KOPT-K1 (cell line): ENCODE data around the gene RAI14.

Source experiments
- H3K27ac ChIP-seq: fragments of 200-600 bp; sonication (generic); 2 replicates; pipeline ENCODE4 v1.5.1; 2016; ENCODE audit warnings: antibody characterized with exemption, mild to moderate bottlenecking, low read depth, low read length; ENCODE audit not compliant: poor library complexity, severe bottlenecking
- H3K36me3 ChIP-seq: fragments of 200-600 bp; sonication (generic); 2 replicates; pipeline ENCODE4 v1.5.1; 2017; ENCODE audit warnings: antibody characterized with exemption, mild to moderate bottlenecking, low read length, moderate library complexity; ENCODE audit not compliant: insufficient read depth
- H3K9me3 ChIP-seq: fragments of 200-600 bp; sonication (generic); 2 replicates; pipeline ENCODE4 v1.5.1; 2017; ENCODE audit warnings: antibody characterized with exemption, low read length, mild to moderate bottlenecking; ENCODE audit not compliant: insufficient read depth, poor library complexity, severe bottlenecking

Gene RAI14

GRCh38 chr5:34833976-34834793, 178.1 kb downstream of the RAI14 start:
- no peaks in the 10 kb centered on the region for H3K9me3 ChIP-seq
- H3K27ac ChIP-seq: no peak overlapping the region
- no peaks in the 10 kb centered on the region for H3K36me3 ChIP-seq

- Histone ChIP-seq H3K9me3 (no peaks in the 10 kb centered on the region), H3K36me3 (no peaks in the 10 kb centered on the region), H3K27ac (no peak overlapping the region)
Measured at GRCh38 chr5:34834794-34835089, 178.6 kb downstream of the RAI14 start.

- H3K9me3 ChIP-seq: no peaks in the 10 kb centered on the region
- no peaks in the 10 kb centered on the region for H3K36me3 ChIP-seq
- no peak overlapping the region for H3K27ac ChIP-seq
Measured at GRCh38 chr5:34835664-34836063, 179.5 kb downstream of the RAI14 start.

DNA sequence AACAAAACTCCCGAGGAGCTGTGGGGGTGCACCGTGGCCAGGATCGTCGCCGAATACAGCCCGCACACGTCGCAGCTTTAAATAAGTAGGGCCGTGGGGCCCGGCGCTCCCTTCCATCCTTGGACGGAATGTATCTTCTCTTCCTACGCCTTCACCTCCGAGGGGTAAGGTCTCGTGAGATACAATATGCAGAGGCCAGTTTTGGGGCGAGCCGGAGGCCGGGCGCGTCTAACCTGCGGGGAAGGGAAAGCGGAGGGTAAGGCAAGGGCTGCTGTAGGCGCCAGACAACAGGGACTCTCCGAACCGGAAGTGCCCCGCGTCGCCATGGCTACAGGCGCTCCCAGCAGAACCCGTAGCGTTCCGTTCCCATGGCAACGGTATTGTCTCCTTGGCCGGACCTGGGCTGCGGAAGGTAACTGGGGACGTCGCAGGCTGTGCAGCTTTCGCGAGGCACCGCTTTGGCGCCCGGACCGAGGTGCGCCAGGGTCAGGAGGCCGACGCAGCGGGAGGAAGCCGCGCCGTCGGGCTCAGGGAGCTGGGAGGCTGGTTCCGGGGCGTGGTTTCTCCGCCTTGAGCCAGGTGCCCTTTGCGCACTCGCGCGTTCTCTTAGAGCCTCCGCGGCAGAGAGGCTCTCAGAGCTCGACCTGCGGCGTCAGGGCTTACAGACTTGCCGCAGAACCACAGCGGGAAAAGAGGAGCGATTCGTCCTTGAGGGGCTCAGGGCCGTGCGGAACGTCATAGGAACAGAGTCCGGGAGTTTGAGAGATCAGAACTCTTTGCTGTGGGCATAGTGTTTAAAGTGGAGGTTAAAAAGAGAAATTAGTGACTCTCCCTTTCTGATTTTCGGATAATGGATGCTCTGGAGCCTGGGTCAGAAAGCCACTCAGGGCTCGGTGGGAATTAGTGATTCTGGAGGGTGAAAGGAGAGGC, 182.9 kb downstream of the RAI14 start, which contains the start of gene TTC23L:
TSS of gene TTC23L (plus strand) at position 380 of the 930 bp plus-strand sequence. CDS start 1,508 bp downstream, outside the sequence.
- no peaks in the 10 kb centered on the region for H3K36me3 ChIP-seq
- H3K9me3 ChIP-seq: no peaks in the 10 kb centered on the region
- no peak within 1 kb of the TSS for H3K27ac ChIP-seq

GRCh38 chr5:34841816-34842215, 185.7 kb downstream of the RAI14 start:
- H3K36me3 ChIP-seq: no peaks in the 10 kb centered on the region
- H3K9me3 ChIP-seq: no peaks in the 10 kb centered on the region
- no peak overlapping the region for H3K27ac ChIP-seq

DNA sequence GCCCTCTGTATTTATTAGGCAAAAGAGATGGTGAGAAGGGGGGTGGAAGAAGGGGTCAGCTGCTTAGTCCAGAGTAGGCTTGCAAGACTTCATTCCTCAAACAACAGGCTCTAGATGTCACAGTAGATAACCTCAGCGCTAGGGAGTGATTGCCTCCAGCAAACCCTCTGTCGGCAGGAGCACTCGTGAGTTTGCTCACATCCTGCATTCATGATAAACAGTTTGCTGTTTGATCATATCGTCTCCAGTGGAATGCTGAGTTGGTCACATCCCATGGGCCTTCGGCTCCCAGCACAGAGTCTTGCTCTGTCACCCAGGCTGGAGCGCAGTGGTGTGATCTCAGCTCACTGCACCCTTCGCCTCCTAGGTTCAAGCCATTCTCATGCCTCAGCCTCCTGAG, 186.4 kb downstream of the RAI14 start:
- no peaks in the 10 kb centered on the region for H3K36me3 ChIP-seq
- H3K27ac ChIP-seq: no peak overlapping the region
- H3K9me3 ChIP-seq: no peaks in the 10 kb centered on the region

DNA sequence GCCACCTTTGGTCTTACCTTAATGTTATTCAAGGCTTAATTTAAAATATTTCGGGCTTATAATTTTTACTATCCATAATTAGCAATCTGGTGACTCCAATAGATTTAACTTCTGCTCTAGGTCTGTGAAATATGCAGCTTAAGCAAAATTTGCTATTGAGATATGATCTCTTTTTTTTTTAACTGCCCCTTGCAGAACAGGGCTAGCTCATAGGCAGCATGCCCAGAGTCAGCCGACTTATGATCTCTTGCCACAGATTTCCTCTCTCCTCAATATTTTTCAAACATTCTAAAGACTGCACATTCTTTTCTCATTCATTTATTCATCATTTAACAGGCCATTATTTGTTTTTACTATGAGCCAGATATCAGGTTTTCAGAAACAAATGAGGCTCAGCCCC, 187.4 kb downstream of the RAI14 start:
- no peaks in the 10 kb centered on the region for H3K9me3 ChIP-seq
- H3K36me3 ChIP-seq: no peaks in the 10 kb centered on the region
- H3K27ac ChIP-seq: no peak overlapping the region

GRCh38 chr5:34844106-34844505, 188.0 kb downstream of the RAI14 start:
- Histone ChIP-seq H3K36me3 (no peaks in the 10 kb centered on the region), H3K9me3 (no peaks in the 10 kb centered on the region), H3K27ac (no peak overlapping the region)

- Histone ChIP-seq H3K9me3 (no peaks in the 10 kb centered on the region), H3K27ac (no peak overlapping the region), H3K36me3 (no peaks in the 10 kb centered on the region)
Measured at GRCh38 chr5:34844999-34845398, 188.9 kb downstream of the RAI14 start.

- H3K9me3 ChIP-seq: no peaks in the 10 kb centered on the region
- no peaks in the 10 kb centered on the region for H3K36me3 ChIP-seq
- no peak overlapping the region for H3K27ac ChIP-seq
Measured at GRCh38 chr5:34847056-34847455, 190.9 kb downstream of the RAI14 start.

DNA sequence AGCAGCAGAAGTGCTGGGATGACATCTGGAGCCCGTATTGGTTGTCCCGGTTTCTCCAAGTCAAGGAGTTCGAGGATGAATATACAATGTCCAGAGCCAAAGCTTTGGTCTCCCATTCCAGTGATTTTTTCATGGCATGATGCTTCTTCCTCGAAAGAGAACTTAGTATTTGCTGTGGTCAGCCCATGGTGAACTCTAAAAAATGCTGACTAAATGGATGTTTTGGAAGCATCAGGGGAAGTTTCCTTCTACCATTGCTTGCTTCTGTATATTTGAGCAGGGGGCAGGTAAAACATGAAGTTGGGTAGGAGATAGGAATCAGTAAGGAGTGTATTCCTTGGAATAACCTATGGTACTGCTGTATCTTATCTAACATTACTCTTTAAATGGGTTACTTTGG, 191.4 kb downstream of the RAI14 start:
- Histone ChIP-seq H3K9me3 (no peaks in the 10 kb centered on the region), H3K36me3 (no peaks in the 10 kb centered on the region)

GRCh38 chr5:34848230-34848629, 192.1 kb downstream of the RAI14 start:
- H3K9me3 ChIP-seq: no peaks in the 10 kb centered on the region
- no peaks in the 10 kb centered on the region for H3K36me3 ChIP-seq
- no peak overlapping the region for H3K27ac ChIP-seq

More for the DNA sequence above, 191.4 kb downstream of the RAI14 start:
- H3K27ac ChIP-seq: no peak overlapping the region

GRCh38 chr5:34849253-34849652, 193.1 kb downstream of the RAI14 start:
- Histone ChIP-seq H3K9me3 (no peaks in the 10 kb centered on the region), H3K36me3 (no peaks in the 10 kb centered on the region), H3K27ac (no peak overlapping the region)

GRCh38 chr5:34854459-34855174, 198.5 kb downstream of the RAI14 start:
- Histone ChIP-seq H3K36me3 (no peaks in the 10 kb centered on the region), H3K9me3 (no peaks in the 10 kb centered on the region), H3K27ac (no peak overlapping the region)

DNA sequence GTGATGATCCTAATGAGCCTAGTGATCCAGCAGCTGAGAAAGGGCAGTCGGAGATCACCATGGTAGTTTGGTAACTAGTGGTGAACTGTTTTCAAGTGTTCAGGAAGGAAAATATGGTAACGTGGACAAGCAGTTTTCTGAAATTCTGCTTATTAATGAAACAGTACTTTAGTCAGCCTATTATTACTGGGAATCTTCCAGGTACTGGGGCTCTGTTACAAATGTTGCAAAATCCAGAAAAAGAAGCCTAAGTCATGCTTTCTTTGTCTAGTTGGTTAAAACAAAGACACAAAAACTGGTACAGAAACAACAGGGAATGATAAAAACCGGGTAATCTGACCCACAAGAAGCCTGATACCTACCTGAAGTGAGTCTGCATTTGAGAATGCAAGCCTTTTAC, 201.0 kb downstream of the RAI14 start:
- Histone ChIP-seq H3K9me3 (no peaks in the 10 kb centered on the region), H3K27ac (no peak overlapping the region), H3K36me3 (no peaks in the 10 kb centered on the region)
